ENCODE data around the gene HS3ST3A1. TPM values are rescaled to one million over a fixed set of nuclear protein-coding genes. Genes with fewer than 3 reads are reported as not detected.

Gene HS3ST3A1
- total RNA-seq, 1 donor from 2014 or later: not detected

GRCh38 chr17:13643180-13643579 lies 41.5 kb upstream of the HS3ST3A1 start:
- Mint-ChIP-seq H3K27me3 (peaks cover 5% of the 10 kb centered on the region), H3K27ac (no peak overlapping the region), H3K9me3 (no peaks in the 10 kb centered on the region), H3K4me3 (no peak overlapping the region), H3K4me1 (no peaks in the 10 kb centered on the region), H3K36me3 (ENCODE audit: low read depth) (no peaks in the 10 kb centered on the region)
- DNase-seq: no peak
- intact Hi-C loops (cut with micrococcal nuclease): no loop called here
- ChIA-PET POLR2A (no interaction called here), CTCF (no interaction called here)
- TF ChIP-seq CTCF (IDR thresholded peaks at IDR 0.05): no peak
- ATAC-seq (ENCODE audit: low read depth): no peak

GRCh38 chr17:13642188-13642587 lies 40.5 kb upstream of the HS3ST3A1 start:
- peaks cover 5% of the 10 kb centered on the region for H3K27me3 Mint-ChIP-seq
- no peaks in the 10 kb centered on the region for H3K36me3 Mint-ChIP-seq (ENCODE audit: low read depth)
- no peak for ATAC-seq (ENCODE audit: low read depth)
- no peaks in the 10 kb centered on the region for H3K4me1 Mint-ChIP-seq
- CTCF ChIA-PET: no interaction called here
- DNase-seq: no peak
- H3K9me3 Mint-ChIP-seq: no peaks in the 10 kb centered on the region
- no peak for TF ChIP-seq CTCF (IDR thresholded peaks at IDR 0.05)
- POLR2A ChIA-PET: no interaction called here
- no peak overlapping the region for H3K27ac Mint-ChIP-seq
- H3K4me3 Mint-ChIP-seq: no peak overlapping the region
- intact Hi-C loops (cut with micrococcal nuclease): no loop called here

- H3K36me3 Mint-ChIP-seq (ENCODE audit: low read depth): no peaks in the 10 kb centered on the region
- intact Hi-C loops (cut with micrococcal nuclease): no loop called here
- DNase-seq (no peak), ATAC-seq (ENCODE audit: low read depth) (no peak)
- no peak overlapping the region for H3K27ac Mint-ChIP-seq
- ChIA-PET CTCF (no interaction called here), POLR2A (no interaction called here)
- H3K9me3 Mint-ChIP-seq: no peaks in the 10 kb centered on the region
- peaks cover 5% of the 10 kb centered on the region for H3K27me3 Mint-ChIP-seq
- no peak overlapping the region for H3K4me3 Mint-ChIP-seq
- no peaks in the 10 kb centered on the region for H3K4me1 Mint-ChIP-seq
- TF ChIP-seq CTCF (IDR thresholded peaks at IDR 0.05): no peak
These were observed 38.8 kb upstream of the HS3ST3A1 start for GRCh38 chr17:13640551-13640950.

- ATAC-seq (ENCODE audit: low read depth) (no peak), DNase-seq (no peak)
- no peak for TF ChIP-seq CTCF (IDR thresholded peaks at IDR 0.05)
- Mint-ChIP-seq H3K4me1 (no peaks in the 10 kb centered on the region), H3K27me3 (peaks cover 5% of the 10 kb centered on the region), H3K27ac (no peak overlapping the region), H3K36me3 (ENCODE audit: low read depth) (no peaks in the 10 kb centered on the region), H3K9me3 (no peaks in the 10 kb centered on the region), H3K4me3 (no peak overlapping the region)
- ChIA-PET POLR2A (no interaction called here), CTCF (no interaction called here)
- intact Hi-C loops (cut with micrococcal nuclease): no loop called here
These were observed 37.2 kb upstream of the HS3ST3A1 start for GRCh38 chr17:13638855-13639458.

- DNase-seq: no peak
- no peaks in the 10 kb centered on the region for H3K36me3 Mint-ChIP-seq (ENCODE audit: low read depth)
- peaks cover 5% of the 10 kb centered on the region for H3K27me3 Mint-ChIP-seq
- ChIA-PET POLR2A (no interaction called here), CTCF (no interaction called here)
- H3K27ac Mint-ChIP-seq: no peak overlapping the region
- ATAC-seq (ENCODE audit: low read depth): no peak
- TF ChIP-seq CTCF (IDR thresholded peaks at IDR 0.05): no peak
- intact Hi-C loops (cut with micrococcal nuclease): no loop called here
- H3K4me1 Mint-ChIP-seq: no peaks in the 10 kb centered on the region
- no peak overlapping the region for H3K4me3 Mint-ChIP-seq
- H3K9me3 Mint-ChIP-seq: no peaks in the 10 kb centered on the region
These were observed 35.2 kb upstream of the HS3ST3A1 start for GRCh38 chr17:13636951-13637350.

All from activated B cell treated with CpG ODN at 0.5 μM for 24 hours (primary cell).